ENCODE results near the gene IQCF6. TPM values are rescaled to one million over a fixed set of nuclear protein-coding genes. Genes with fewer than 3 reads are reported as not detected.
A peak's percentile ranks its signal among the peaks of the same experiment; 100 is the strongest.

The IQCF6 gene
- total and polyA plus RNA-seq, 2 of the 13 experiments (the other 11 are each of a cell fraction or from before 2014, with no cell fraction given) = not detected

GRCh38 chr3:51799879-51800749, 21.1 kb upstream of the IQCF6 start (continued):
- TF ChIP-seq XRCC5 (optimal IDR thresholded peaks at IDR 0.05; ENCODE audit: low read length) = no peak
- no peak for TF ChIP-seq ZNF24 (IDR thresholded peaks at IDR 0.05)
- peak; percentile 23; the same call in 1 of the 2 replicates for TF ChIP-seq SMC3 (IDR thresholded peaks at IDR 0.05; ENCODE audit: low read length)

GRCh38 chr3:51798411-51798963, 19.4 kb upstream of the IQCF6 start:
- intact Hi-C loops (cut with micrococcal nuclease; ENCODE audit: unreplicated experiment) (no loop called here), in situ Hi-C loops (cut with HindIII; ENCODE audit: extremely low pct_ligation_motif_present, low pct_unique_long_range_greater_than_20kb) (loop anchor here (5.0 kb wide), 1 partner anchor 86 kb away; no protein-coding TSS in a partner anchor)
- no TSS peak for BruUV-seq (replicated peaks)
- Histone ChIP-seq H3K4me1 (ENCODE audit: insufficient read depth, low read length) (no peaks in the 10 kb centered on the region), H2AFZ (ENCODE audit: low read length) (no peak overlapping the region), H4K20me1 (ENCODE audit: insufficient read depth, low read length) (no peaks in the 10 kb centered on the region), H3K9me3 (ENCODE audit: low read length) (no peaks in the 10 kb centered on the region), H3K79me2 (ENCODE audit: insufficient read depth, low read length) (no peaks in the 10 kb centered on the region), H3K27ac (ENCODE audit: extremely low read length, insufficient read depth, low read length) (no peak overlapping the region), H3K4me2 (ENCODE audit: low read depth, low read length) (no peak overlapping the region), H3K36me3 (replicated peaks in 1 of 2; ENCODE audit: control insufficient read depth in 1 of 2, insufficient read depth in 2 of 2, low read length in 2 of 2) (no peaks in the 10 kb centered on the region), H3K4me3 (replicated peaks in 1 of 3; ENCODE audit: insufficient read depth in 1 of 3, low read depth in 2 of 3, low read length in 3 of 3) (no peak overlapping the region), H3K9ac (ENCODE audit: insufficient read depth, low read depth, low read length) (no peak overlapping the region), H3K27me3 (ENCODE audit: control insufficient read depth in 1 of 2, insufficient read depth in 2 of 2, low read length in 2 of 2) (peaks cover 0 to 11% of the 10 kb centered on the region in 2 experiments; a peak in 2 of 5 replicates)
- TF ChIP-seq NFYC (CRISPR knock-in tag; IDR thresholded peaks at IDR 0.05) (peak; percentile 42; the same call in 1 of the 2 replicates), NFYB (CRISPR knock-in tag; IDR thresholded peaks at IDR 0.05) (peak; percentile 78), ZKSCAN5 (CRISPR knock-in tag; IDR thresholded peaks at IDR 0.05) (no peak)
- ChIA-PET POLR2A (no interaction called here), CTCF (ENCODE audit: low intra/inter-chr PET ratio, low total read pairs) (no interaction called here)
- DNase-seq (ENCODE audit: low spot score) = no peak
- 30% methylated on average over 3 of the region's 3 CpGs for WGBS (ENCODE audit: low lambda C conversion rate)
- no peak for FAIRE-seq
- no peak for ATAC-seq
